Measurements from ENCODE around the gene PSPH. TPM values are rescaled to one million over a fixed set of nuclear protein-coding genes. Genes with fewer than 3 reads are reported as not detected.

The PSPH gene
- total RNA-seq, 1 donor from 2014 or later = 38.1 TPM

DNA sequence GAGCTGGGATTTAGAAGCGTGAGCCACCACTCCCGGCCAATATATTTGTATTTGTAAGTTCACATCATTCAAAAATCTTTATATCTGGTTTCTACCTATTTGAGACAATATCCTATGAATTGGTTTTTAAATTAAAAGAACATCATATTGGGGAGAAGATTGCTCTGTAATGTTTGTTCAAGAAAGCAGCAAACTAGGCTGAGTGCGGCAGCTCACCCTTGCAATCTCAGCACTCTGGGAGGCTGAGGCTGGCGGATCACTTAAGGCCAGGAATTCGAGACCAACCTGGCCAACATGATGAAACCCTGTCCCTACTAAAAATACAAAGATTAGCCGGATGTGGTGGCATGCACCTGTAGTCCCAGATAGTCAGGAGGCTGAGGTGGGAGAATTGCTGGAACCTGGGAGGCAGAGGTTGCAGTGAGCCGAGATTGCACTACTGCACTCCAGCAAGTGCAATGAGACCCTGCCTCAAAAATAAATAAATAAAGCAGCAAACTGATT, 77.4 kb downstream of the PSPH start:
- Mint-ChIP-seq H3K4me3 (ENCODE audit: unreplicated experiment) (no peak overlapping the region), H3K9me3 (ENCODE audit: unreplicated experiment) (no peaks in the 10 kb centered on the region)
- TF ChIP-seq, protein P1, sequence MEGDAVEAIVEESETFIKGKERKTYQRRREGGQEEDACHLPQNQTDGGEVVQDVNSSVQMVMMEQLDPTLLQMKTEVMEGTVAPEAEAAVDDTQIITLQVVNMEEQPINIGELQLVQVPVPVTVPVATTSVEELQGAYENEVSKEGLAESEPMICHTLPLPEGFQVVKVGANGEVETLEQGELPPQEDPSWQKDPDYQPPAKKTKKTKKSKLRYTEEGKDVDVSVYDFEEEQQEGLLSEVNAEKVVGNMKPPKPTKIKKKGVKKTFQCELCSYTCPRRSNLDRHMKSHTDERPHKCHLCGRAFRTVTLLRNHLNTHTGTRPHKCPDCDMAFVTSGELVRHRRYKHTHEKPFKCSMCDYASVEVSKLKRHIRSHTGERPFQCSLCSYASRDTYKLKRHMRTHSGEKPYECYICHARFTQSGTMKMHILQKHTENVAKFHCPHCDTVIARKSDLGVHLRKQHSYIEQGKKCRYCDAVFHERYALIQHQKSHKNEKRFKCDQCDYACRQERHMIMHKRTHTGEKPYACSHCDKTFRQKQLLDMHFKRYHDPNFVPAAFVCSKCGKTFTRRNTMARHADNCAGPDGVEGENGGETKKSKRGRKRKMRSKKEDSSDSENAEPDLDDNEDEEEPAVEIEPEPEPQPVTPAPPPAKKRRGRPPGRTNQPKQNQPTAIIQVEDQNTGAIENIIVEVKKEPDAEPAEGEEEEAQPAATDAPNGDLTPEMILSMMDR (IDR thresholded peaks at IDR 0.05; ENCODE audit: unreplicated experiment) = no peak

DNA sequence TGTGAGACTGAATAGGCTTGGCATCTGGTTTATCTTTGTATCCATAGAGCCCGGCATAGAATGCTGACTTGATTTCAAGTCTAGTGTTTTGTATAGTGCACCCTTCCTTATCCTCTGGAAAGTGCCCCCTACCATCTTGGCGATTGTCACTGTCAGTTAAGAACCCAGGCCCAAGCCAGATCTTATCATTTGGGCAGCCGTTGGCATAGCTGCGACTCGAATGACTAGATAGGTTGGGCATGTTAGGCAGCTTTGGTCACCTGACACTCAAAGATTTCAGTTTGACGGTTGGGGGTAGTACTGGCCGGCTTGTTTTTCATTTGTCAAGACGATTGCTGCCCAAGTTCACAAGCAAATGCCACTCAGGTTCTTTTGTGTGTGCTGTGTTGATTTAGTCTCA, 80.3 kb downstream of the PSPH start:
- H3K9me3 Mint-ChIP-seq (ENCODE audit: unreplicated experiment) = no peaks in the 10 kb centered on the region
- H3K27me3 Mint-ChIP-seq (ENCODE audit: unreplicated experiment) = no peaks in the 10 kb centered on the region
- H3K27ac Mint-ChIP-seq (ENCODE audit: unreplicated experiment) = no peak overlapping the region
- TF ChIP-seq, protein P1 (IDR thresholded peaks at IDR 0.05; ENCODE audit: unreplicated experiment) = no peak
- no peaks in the 10 kb centered on the region for H3K36me3 Mint-ChIP-seq (ENCODE audit: low read depth, unreplicated experiment)
- no peak overlapping the region for H3K4me3 Mint-ChIP-seq (ENCODE audit: unreplicated experiment)
- peaks cover 3% of the 10 kb centered on the region for H3K4me1 Mint-ChIP-seq (ENCODE audit: unreplicated experiment)
- DNase-seq (ENCODE audit: low spot score) = no peak

More for the DNA sequence above, 77.4 kb downstream of the PSPH start:
- DNase-seq (ENCODE audit: low spot score) = no peak
- Mint-ChIP-seq H3K27ac (ENCODE audit: unreplicated experiment) (no peak overlapping the region), H3K36me3 (ENCODE audit: low read depth, unreplicated experiment) (no peaks in the 10 kb centered on the region), H3K4me1 (ENCODE audit: unreplicated experiment) (peaks cover 3% of the 10 kb centered on the region), H3K27me3 (ENCODE audit: unreplicated experiment) (no peaks in the 10 kb centered on the region)

DNA sequence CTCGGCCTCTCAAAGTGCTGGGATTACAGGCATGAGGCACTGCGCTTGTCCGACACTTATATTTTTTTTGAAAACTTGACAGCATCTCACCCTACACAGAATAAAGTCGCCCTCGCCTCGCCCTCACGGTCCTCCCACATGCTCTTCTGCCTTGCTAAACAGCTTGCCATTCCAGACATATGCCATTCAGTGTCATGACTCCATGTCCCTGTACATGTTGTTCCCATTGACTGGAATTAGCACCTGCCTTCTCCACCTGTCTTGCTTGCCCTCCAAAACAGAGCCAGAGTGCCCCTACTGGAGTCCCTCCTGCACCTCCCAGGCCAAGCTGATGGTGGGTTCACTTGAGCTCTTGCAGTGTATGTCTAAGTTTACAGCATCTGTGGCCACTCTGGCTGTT, 80.7 kb downstream of the PSPH start:
- Mint-ChIP-seq H3K4me3 (ENCODE audit: unreplicated experiment) (no peak overlapping the region), H3K27ac (ENCODE audit: unreplicated experiment) (no peak overlapping the region), H3K27me3 (ENCODE audit: unreplicated experiment) (no peaks in the 10 kb centered on the region), H3K9me3 (ENCODE audit: unreplicated experiment) (no peaks in the 10 kb centered on the region), H3K36me3 (ENCODE audit: low read depth, unreplicated experiment) (no peaks in the 10 kb centered on the region), H3K4me1 (ENCODE audit: unreplicated experiment) (peaks cover 6% of the 10 kb centered on the region)
- no peak for DNase-seq (ENCODE audit: low spot score)
- TF ChIP-seq, protein P1 (IDR thresholded peaks at IDR 0.05; ENCODE audit: unreplicated experiment) = no peak

DNA sequence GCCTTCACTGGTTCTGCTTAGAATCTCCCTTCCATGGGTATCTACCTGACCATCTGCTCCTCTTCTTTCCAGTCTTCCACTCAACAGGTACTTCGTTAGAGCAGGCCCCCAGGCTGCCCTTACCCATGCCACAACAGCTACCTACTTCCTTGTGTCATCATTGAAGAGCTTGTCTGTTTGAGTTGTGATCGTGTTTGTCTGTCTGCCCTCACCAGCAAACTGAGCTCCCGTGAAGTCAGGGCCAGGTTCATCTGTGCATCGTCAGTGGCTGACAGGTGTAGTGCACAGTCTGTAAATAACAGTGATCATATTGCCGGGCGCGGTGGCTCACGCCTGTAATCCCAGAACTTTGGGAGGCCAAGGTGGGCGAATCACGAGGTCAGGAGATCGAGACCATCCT, 81.9 kb downstream of the PSPH start:
- H3K4me1 Mint-ChIP-seq (ENCODE audit: unreplicated experiment) = peaks cover 6% of the 10 kb centered on the region
- H3K36me3 Mint-ChIP-seq (ENCODE audit: low read depth, unreplicated experiment) = no peaks in the 10 kb centered on the region
- no peak overlapping the region for H3K27ac Mint-ChIP-seq (ENCODE audit: unreplicated experiment)
- H3K4me3 Mint-ChIP-seq (ENCODE audit: unreplicated experiment) = no peak overlapping the region
- H3K9me3 Mint-ChIP-seq (ENCODE audit: unreplicated experiment) = no peaks in the 10 kb centered on the region
- DNase-seq (ENCODE audit: low spot score) = no peak
- TF ChIP-seq, protein P1 (IDR thresholded peaks at IDR 0.05; ENCODE audit: unreplicated experiment) = no peak
- H3K27me3 Mint-ChIP-seq (ENCODE audit: unreplicated experiment) = no peaks in the 10 kb centered on the region

DNA sequence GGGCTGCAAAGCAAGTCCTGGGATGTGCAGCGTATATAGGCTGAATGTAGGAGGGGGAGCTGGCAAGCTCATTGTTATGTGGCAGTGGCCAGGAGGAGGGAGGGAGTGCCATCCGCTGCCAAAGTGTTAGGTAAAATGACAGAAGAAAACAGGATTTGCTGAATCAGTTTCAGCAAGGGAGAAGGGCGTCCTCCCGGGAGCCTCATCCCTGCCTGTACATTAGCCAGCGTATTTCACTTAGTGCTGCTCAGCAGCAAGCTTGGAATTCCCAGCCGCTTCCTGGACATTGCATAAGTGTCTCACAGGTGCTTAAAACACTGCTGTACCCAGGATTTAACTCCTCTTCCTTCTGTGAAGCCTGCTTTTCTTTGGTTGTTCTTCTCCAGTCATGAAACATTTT, 84.4 kb downstream of the PSPH start:
- Mint-ChIP-seq H3K4me1 (ENCODE audit: unreplicated experiment) (peaks cover 6% of the 10 kb centered on the region), H3K4me3 (ENCODE audit: unreplicated experiment) (no peak overlapping the region), H3K27me3 (ENCODE audit: unreplicated experiment) (peaks cover 2% of the 10 kb centered on the region), H3K27ac (ENCODE audit: unreplicated experiment) (no peak overlapping the region), H3K36me3 (ENCODE audit: low read depth, unreplicated experiment) (no peaks in the 10 kb centered on the region), H3K9me3 (ENCODE audit: unreplicated experiment) (no peaks in the 10 kb centered on the region)
- no peak for DNase-seq (ENCODE audit: low spot score)
- TF ChIP-seq, protein P1 (IDR thresholded peaks at IDR 0.05; ENCODE audit: unreplicated experiment) = no peak
